DND-41 (cell line): ENCODE measurements around the gene GHDC.

ENCODE experiments used
- EZH2 ChIP-seq: IDR thresholded peaks from 3 replicates; pipeline ENCODE4 v1.6.1; 2012; ENCODE audit warnings: borderline replicate concordance, low read depth, mild to moderate bottlenecking, moderate library complexity, low read length, inconsistent platforms; ENCODE audit not compliant: severe bottlenecking
- TF ChIP-seq, protein P1 (sequence below): IDR thresholded peaks from 2 replicates; pipeline ENCODE4 v1.5.1; 2012; ENCODE audit warnings: borderline replicate concordance, low read length, moderate library complexity, mild to moderate bottlenecking; ENCODE audit not compliant: poor library complexity, severe bottlenecking; ENCODE audit errors: extremely low read depth

DNA sequence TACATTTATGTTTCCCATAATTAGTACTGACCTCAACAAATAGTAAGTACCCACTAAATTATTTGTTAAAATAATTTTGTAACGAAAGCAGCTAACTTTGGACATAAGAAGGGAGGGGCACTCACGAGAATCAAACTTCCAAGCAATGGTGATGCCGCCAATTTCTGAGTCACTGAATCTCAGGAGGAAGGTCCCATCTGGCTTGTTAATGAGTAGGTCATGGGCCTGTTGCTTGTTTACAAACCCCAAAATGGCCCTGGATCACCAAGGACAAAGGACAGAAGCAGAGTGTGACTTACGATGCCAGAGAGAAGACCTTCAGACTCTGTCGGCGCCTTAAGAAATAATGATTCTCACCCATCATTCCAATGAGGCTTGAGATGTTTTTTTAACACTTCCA is 15.8 kb upstream of the GHDC start:
- TF ChIP-seq, protein P1, sequence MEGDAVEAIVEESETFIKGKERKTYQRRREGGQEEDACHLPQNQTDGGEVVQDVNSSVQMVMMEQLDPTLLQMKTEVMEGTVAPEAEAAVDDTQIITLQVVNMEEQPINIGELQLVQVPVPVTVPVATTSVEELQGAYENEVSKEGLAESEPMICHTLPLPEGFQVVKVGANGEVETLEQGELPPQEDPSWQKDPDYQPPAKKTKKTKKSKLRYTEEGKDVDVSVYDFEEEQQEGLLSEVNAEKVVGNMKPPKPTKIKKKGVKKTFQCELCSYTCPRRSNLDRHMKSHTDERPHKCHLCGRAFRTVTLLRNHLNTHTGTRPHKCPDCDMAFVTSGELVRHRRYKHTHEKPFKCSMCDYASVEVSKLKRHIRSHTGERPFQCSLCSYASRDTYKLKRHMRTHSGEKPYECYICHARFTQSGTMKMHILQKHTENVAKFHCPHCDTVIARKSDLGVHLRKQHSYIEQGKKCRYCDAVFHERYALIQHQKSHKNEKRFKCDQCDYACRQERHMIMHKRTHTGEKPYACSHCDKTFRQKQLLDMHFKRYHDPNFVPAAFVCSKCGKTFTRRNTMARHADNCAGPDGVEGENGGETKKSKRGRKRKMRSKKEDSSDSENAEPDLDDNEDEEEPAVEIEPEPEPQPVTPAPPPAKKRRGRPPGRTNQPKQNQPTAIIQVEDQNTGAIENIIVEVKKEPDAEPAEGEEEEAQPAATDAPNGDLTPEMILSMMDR = no peak
- TF ChIP-seq EZH2 = no peak
